ENCODE measurements around the gene CHCHD6. TPM values are rescaled to one million over a fixed set of nuclear protein-coding genes. Genes with fewer than 3 reads are reported as not detected.

Gene CHCHD6
- total RNA-seq, 1 donor from 2014 or later = 13.1 TPM

- Mint-ChIP-seq H3K4me1 (ENCODE audit: unreplicated experiment) (peaks cover 33% of the 10 kb centered on the region), H3K4me3 (ENCODE audit: unreplicated experiment) (no peak overlapping the region), H3K27ac (ENCODE audit: unreplicated experiment) (no peak overlapping the region), H3K9me3 (ENCODE audit: unreplicated experiment) (no peaks in the 10 kb centered on the region), H3K36me3 (ENCODE audit: unreplicated experiment) (no peaks in the 10 kb centered on the region), H3K27me3 (ENCODE audit: unreplicated experiment) (no peaks in the 10 kb centered on the region)
- no peak for TF ChIP-seq CTCF (IDR thresholded peaks at IDR 0.05)
- no peak for DNase-seq (ENCODE audit: extremely low spot score, unreplicated experiment)
These were observed 259.5 kb downstream of the CHCHD6 start for GRCh38 chr3:126963261-126964190.

GRCh38 chr3:126964261-126964660 is 260.2 kb downstream of the CHCHD6 start:
- TF ChIP-seq CTCF (IDR thresholded peaks at IDR 0.05) = no peak
- Mint-ChIP-seq H3K9me3 (ENCODE audit: unreplicated experiment) (no peaks in the 10 kb centered on the region), H3K36me3 (ENCODE audit: unreplicated experiment) (no peaks in the 10 kb centered on the region), H3K4me3 (ENCODE audit: unreplicated experiment) (no peak overlapping the region), H3K4me1 (ENCODE audit: unreplicated experiment) (peaks cover 32% of the 10 kb centered on the region), H3K27me3 (ENCODE audit: unreplicated experiment) (no peaks in the 10 kb centered on the region), H3K27ac (ENCODE audit: unreplicated experiment) (no peak overlapping the region)
- DNase-seq (ENCODE audit: extremely low spot score, unreplicated experiment) = no peak

GRCh38 chr3:126964950-126965349 is 260.9 kb downstream of the CHCHD6 start:
- Mint-ChIP-seq H3K4me1 (ENCODE audit: unreplicated experiment) (peaks cover 34% of the 10 kb centered on the region), H3K4me3 (ENCODE audit: unreplicated experiment) (no peak overlapping the region), H3K27ac (ENCODE audit: unreplicated experiment) (no peak overlapping the region), H3K27me3 (ENCODE audit: unreplicated experiment) (no peaks in the 10 kb centered on the region), H3K9me3 (ENCODE audit: unreplicated experiment) (no peaks in the 10 kb centered on the region), H3K36me3 (ENCODE audit: unreplicated experiment) (no peaks in the 10 kb centered on the region)
- no peak for TF ChIP-seq CTCF (IDR thresholded peaks at IDR 0.05)
- DNase-seq (ENCODE audit: extremely low spot score, unreplicated experiment) = no peak

- H3K9me3 Mint-ChIP-seq (ENCODE audit: unreplicated experiment) = no peaks in the 10 kb centered on the region
- no peaks in the 10 kb centered on the region for H3K36me3 Mint-ChIP-seq (ENCODE audit: unreplicated experiment)
- DNase-seq (ENCODE audit: extremely low spot score, unreplicated experiment) = no peak
These were observed 261.6 kb downstream of the CHCHD6 start for GRCh38 chr3:126965526-126966080.

More at GRCh38 chr3:126965526-126966080, 261.6 kb downstream of the CHCHD6 start:
- H3K4me3 Mint-ChIP-seq (ENCODE audit: unreplicated experiment) = no peak overlapping the region
- peaks cover 32% of the 10 kb centered on the region for H3K4me1 Mint-ChIP-seq (ENCODE audit: unreplicated experiment)
- no peak overlapping the region for H3K27ac Mint-ChIP-seq (ENCODE audit: unreplicated experiment)
- no peak for TF ChIP-seq CTCF (IDR thresholded peaks at IDR 0.05)
- no peaks in the 10 kb centered on the region for H3K27me3 Mint-ChIP-seq (ENCODE audit: unreplicated experiment)
